Measurements from ENCODE around the gene LMTK3.

The LMTK3 gene

GRCh38 chr19:48483301-48483700 lies 28.3 kb downstream of the LMTK3 start:
- no peak for TF ChIP-seq REST (IDR thresholded peaks at IDR 0.05; ENCODE audit: low read depth)
- no peak for TF ChIP-seq FOXM1 (IDR thresholded peaks at IDR 0.05; ENCODE audit: borderline replicate concordance, low read depth)
- TF ChIP-seq MAX (IDR thresholded peaks at IDR 0.05): no peak
- TF ChIP-seq TEAD4 (IDR thresholded peaks at IDR 0.05): no peak
- no peak for TF ChIP-seq CREB1 (IDR thresholded peaks at IDR 0.05; ENCODE audit: low read depth)
- no peak for TF ChIP-seq EP300 (IDR thresholded peaks at IDR 0.05; ENCODE audit: borderline replicate concordance)
- TF ChIP-seq RAD21 (IDR thresholded peaks at IDR 0.05; ENCODE audit: low read depth): no peak
- no peak for TF ChIP-seq USF1 (IDR thresholded peaks at IDR 0.05)
- no peak for TF ChIP-seq CEBPB (IDR thresholded peaks at IDR 0.05)
- no peak for TF ChIP-seq TCF12 (IDR thresholded peaks at IDR 0.05; ENCODE audit: low read depth)
- TF ChIP-seq ZBTB7A (IDR thresholded peaks at IDR 0.05; ENCODE audit: low read depth): no peak
- TF ChIP-seq TAF1 (IDR thresholded peaks at IDR 0.05; ENCODE audit: low read depth): no peak
- no peak for TF ChIP-seq NFIC (IDR thresholded peaks at IDR 0.05)
- no peak for TF ChIP-seq EGR1 (IDR thresholded peaks at IDR 0.05)
- TF ChIP-seq YY1 (IDR thresholded peaks at IDR 0.05; ENCODE audit: low read depth): no peak

- TF ChIP-seq REST (IDR thresholded peaks at IDR 0.05; ENCODE audit: low read depth) (no peak), RAD21 (IDR thresholded peaks at IDR 0.05; ENCODE audit: low read depth) (no peak), EGR1 (IDR thresholded peaks at IDR 0.05) (no peak), TAF1 (IDR thresholded peaks at IDR 0.05; ENCODE audit: low read depth) (no peak), YY1 (IDR thresholded peaks at IDR 0.05; ENCODE audit: low read depth) (no peak), ZBTB7A (IDR thresholded peaks at IDR 0.05; ENCODE audit: low read depth) (no peak), MAX (IDR thresholded peaks at IDR 0.05) (no peak), TEAD4 (IDR thresholded peaks at IDR 0.05) (no peak), CREB1 (IDR thresholded peaks at IDR 0.05; ENCODE audit: low read depth) (no peak)
Observed at GRCh38 chr19:48481846-48482639, 29.6 kb downstream of the LMTK3 start.

GRCh38 chr19:48480558-48481500 lies 30.8 kb downstream of the LMTK3 start:
- no peak for TF ChIP-seq EP300 (IDR thresholded peaks at IDR 0.05; ENCODE audit: borderline replicate concordance)
- TF ChIP-seq YY1 (IDR thresholded peaks at IDR 0.05; ENCODE audit: low read depth): no peak
- no peak for TF ChIP-seq REST (IDR thresholded peaks at IDR 0.05; ENCODE audit: low read depth)
- no peak for TF ChIP-seq TAF1 (IDR thresholded peaks at IDR 0.05; ENCODE audit: low read depth)
- TF ChIP-seq USF1 (IDR thresholded peaks at IDR 0.05): no peak
- TF ChIP-seq ZBTB7A (IDR thresholded peaks at IDR 0.05; ENCODE audit: low read depth): no peak
- no peak for TF ChIP-seq TCF12 (IDR thresholded peaks at IDR 0.05; ENCODE audit: low read depth)
- no peak for TF ChIP-seq CEBPB (IDR thresholded peaks at IDR 0.05)
- TF ChIP-seq EGR1 (IDR thresholded peaks at IDR 0.05): no peak
- TF ChIP-seq FOXM1 (IDR thresholded peaks at IDR 0.05; ENCODE audit: borderline replicate concordance, low read depth): no peak
- TF ChIP-seq NFIC (IDR thresholded peaks at IDR 0.05): no peak
